K562 (cell line): Measurements from ENCODE around the gene TSHR. TPM values are rescaled to one million over a fixed set of nuclear protein-coding genes. Genes with fewer than 3 reads are reported as not detected.

Experiments used
- ATAC-seq: fragments of 200-7000 bp; cut with Tn5 transposase; 3 replicates; pipeline ENCODE4 v1.9.1; 2020; ENCODE audit warnings: moderate library complexity
- BruUV-seq: library from RNA; stranded (reverse); fragments of 400-500 nt; replicated peaks from 2 replicates; lab custom pipeline; 2021; lab: Mats Ljungman, UMichigan
- CTCF ChIA-PET: fragments of 300-600 bp; formaldehyde crosslinking; extraction: SDS; loops from one replicate; lab custom pipeline; 2021; ENCODE audit warnings: low intra/inter-chr PET ratio; lab: Yijun Ruan, JAX
- POLR2A ChIA-PET: fragments of 300-600, 350-650 bp; sonication (Branson Sonifier 250); formaldehyde crosslinking; extraction: SDS; loops from one replicate; lab custom pipeline; 2021; ENCODE audit warnings: antibody characterized with exemption, inconsistent platforms; lab: Yijun Ruan, JAX
- DNase-seq, 4 experiments: peaks; one replicate each; pipeline versions ENCODE4 v3.0.0 to v3.0.0-alpha.2; 2011 to 2018; ENCODE audit warnings: low spot score in 3 of 4, mixed read lengths in 3 of 4; ENCODE audit errors: extremely low read depth in 1 of 4
- FAIRE-seq: peaks from 2 replicates; lab custom pipeline; 2011; peaks lifted over from hg19 to GRCh38; lab: Jason Lieb, UNC
- H2AFZ ChIP-seq: 2 replicates; pipeline ENCODE4 v1.6.0; 2011; ENCODE audit warnings: low read depth, low read length, control low read depth, inconsistent platforms
- H3K27ac ChIP-seq: fragments of 200-600 bp; 3 replicates; pipeline ENCODE4 v1.8.0; 2011; ENCODE audit warnings: low read depth, mild to moderate bottlenecking, control low read depth, inconsistent platforms, low read length, moderate library complexity, mixed read lengths; ENCODE audit errors: extremely low read depth
- H3K27me3 ChIP-seq, 2 experiments: fragments of 300-600 bp in 1 of 2; 2 replicates in 1 of 2; 3 replicates in 1 of 2; pipeline versions ENCODE4 v1.6.0 to v1.8.0; 2011; ENCODE audit warnings: inconsistent platforms in 2 of 2, low read length in 2 of 2, mild to moderate bottlenecking in 1 of 2, mixed read lengths in 1 of 2, moderate library complexity in 1 of 2; ENCODE audit not compliant: control insufficient read depth in 2 of 2, insufficient read depth in 2 of 2
- H3K36me3 ChIP-seq: fragments of 300-600 bp; 3 replicates; pipeline ENCODE4 v1.8.0; 2011; ENCODE audit warnings: mild to moderate bottlenecking, low read length, inconsistent platforms; ENCODE audit not compliant: control insufficient read depth, insufficient read depth
- H3K4me1 ChIP-seq, 2 experiments: fragments of 200-600 bp in 1 of 2; replicated peaks in 1 of 2; 2 replicates in 1 of 2; 3 replicates in 1 of 2; pipeline versions ENCODE4 v1.5.1 to v1.8.0; 2011; ENCODE audit warnings: inconsistent platforms in 2 of 2, low read length in 2 of 2, mild to moderate bottlenecking in 1 of 2, mixed read lengths in 1 of 2, moderate library complexity in 1 of 2; ENCODE audit not compliant: control insufficient read depth in 2 of 2, insufficient read depth in 2 of 2
- H3K4me2 ChIP-seq: 2 replicates; pipeline ENCODE4 v1.6.1; 2011; ENCODE audit warnings: low read length, control low read depth, inconsistent platforms, mixed read lengths; ENCODE audit not compliant: insufficient read depth
- H3K4me3 ChIP-seq: fragments of 200-600 bp; sonication (generic), shearing (Covaris generic); 2 replicates; pipeline ENCODE4 v1.5.1; 2016; ENCODE audit warnings: control low read depth, inconsistent platforms
- H3K79me2 ChIP-seq: fragments of 200-600 bp; 3 replicates; pipeline ENCODE4 v1.8.0; 2011; ENCODE audit warnings: low read length, inconsistent platforms; ENCODE audit not compliant: control insufficient read depth, insufficient read depth
- H3K9ac ChIP-seq, 2 experiments: 2 replicates each; pipeline versions ENCODE4 v1.6.0 to v1.6.1; 2011; ENCODE audit warnings: low read depth in 2 of 2, low read length in 2 of 2, control low read depth in 1 of 2, inconsistent platforms in 1 of 2, mild to moderate bottlenecking in 1 of 2, mixed read lengths in 1 of 2; ENCODE audit not compliant: insufficient read depth in 1 of 2
- H3K9me1 ChIP-seq: one replicate; pipeline ENCODE4 v1.6.0; 2011; ENCODE audit warnings: inconsistent platforms, mild to moderate bottlenecking, low read length, moderate library complexity; ENCODE audit not compliant: control insufficient read depth, insufficient read depth
- H3K9me3 ChIP-seq: replicated peaks from 2 replicates; pipeline ENCODE4 v1.5.1; 2011; ENCODE audit warnings: low read depth, low read length, inconsistent platforms; ENCODE audit not compliant: control insufficient read depth, insufficient read depth
- H4K20me1 ChIP-seq: replicated peaks from 2 replicates; pipeline ENCODE4 v1.6.1; 2011; ENCODE audit warnings: low read length, inconsistent platforms, mixed read lengths; ENCODE audit not compliant: control insufficient read depth, insufficient read depth
- ATF7 ChIP-seq: fragments of 450-650 bp; IDR thresholded peaks from 2 replicates; pipeline ENCODE4 v1.7.1; 2014; ENCODE audit warnings: mild to moderate bottlenecking, moderate library complexity
- CCNT2 ChIP-seq: IDR thresholded peaks from 2 replicates; pipeline ENCODE4 v1.6.1; 2011; ENCODE audit warnings: borderline replicate concordance, low read depth, mild to moderate bottlenecking, moderate library complexity, mixed read lengths, low read length; ENCODE audit not compliant: insufficient read length; ENCODE audit errors: extremely low read depth
- DIDO1 ChIP-seq: fragments of 450-650 bp; IDR thresholded peaks from 2 replicates; pipeline ENCODE4 v1.6.1; 2016; ENCODE audit warnings: low read depth, missing biosample characterization, missing genetic modification characterization
- NR2C1 ChIP-seq, 2 experiments: fragments of 450-650 bp; IDR thresholded peaks; 2 replicates each; pipeline ENCODE4 v1.6.1; 2017; ENCODE audit warnings: mild to moderate bottlenecking in 2 of 2, antibody characterized with exemption in 1 of 2, inconsistent platforms in 1 of 2, missing compliant biosample characterization in 1 of 2, missing genetic modification characterization in 1 of 2
- PCBP2 ChIP-seq: fragments of 200-400 bp; formaldehyde crosslinking; IDR thresholded peaks from 2 replicates; pipeline ENCODE4 v1.6.1; 2018; ENCODE audit warnings: low read length, low read depth, mild to moderate bottlenecking, moderate library complexity; ENCODE audit not compliant: poor library complexity, severe bottlenecking
- SETDB1 ChIP-seq: IDR thresholded peaks from one replicate; pipeline ENCODE4 v1.6.1; 2012; ENCODE audit warnings: low read length, control low read depth, inconsistent platforms
- SRSF3 ChIP-seq: fragments of 200-400 bp; formaldehyde crosslinking; IDR thresholded peaks from 2 replicates; pipeline ENCODE4 v1.6.1; 2016; ENCODE audit warnings: mild to moderate bottlenecking, low read length, moderate library complexity; ENCODE audit not compliant: insufficient read depth
- TAF1 ChIP-seq: IDR thresholded peaks from 2 replicates; pipeline ENCODE4 v1.6.1; 2011; ENCODE audit warnings: mild to moderate bottlenecking, low read length, moderate library complexity; ENCODE audit not compliant: insufficient read depth, control insufficient read depth, severe bottlenecking; ENCODE audit errors: extremely low read depth
- USF2 ChIP-seq: sonication (generic); formaldehyde crosslinking; IDR thresholded peaks from 2 replicates; pipeline ENCODE4 v1.5.0; 2020; ENCODE audit warnings: missing genetic modification reagents
- ZNF239 ChIP-seq: fragments of 250-450 bp; sonication (Bioruptor Pico); IDR thresholded peaks from 2 replicates; pipeline ENCODE4 v1.4.0; 2020; ENCODE audit warnings: mild to moderate bottlenecking
- ZNF324 ChIP-seq: fragments of 250-450 bp; sonication (Bioruptor Pico); IDR thresholded peaks from 2 replicates; pipeline ENCODE4 v1.4.0; 2020; ENCODE audit warnings: mild to moderate bottlenecking
- ZNF586 ChIP-seq: fragments of 450-650 bp; formaldehyde crosslinking; conservative IDR thresholded peaks from 2 replicates; pipeline ENCODE4 v1.4.0; 2020; ENCODE audit warnings: mild to moderate bottlenecking, moderate library complexity
- ZNF780A ChIP-seq: fragments of 250-450 bp; sonication (Bioruptor Pico); IDR thresholded peaks from 2 replicates; pipeline ENCODE4 v1.5.0; 2021; ENCODE audit warnings: mild to moderate bottlenecking
- WGBS: fragments of 100-300 bp; shearing (Covaris generic); methylation state at CpG from one replicate; pipeline ENCODE4 v1.1.6; 2016; ENCODE audit warnings: low coverage, mixed read lengths; ENCODE audit not compliant: insufficient coverage; ENCODE audit errors: missing lambda C conversion rate; 5-methylcytosine and 5-hydroxymethylcytosine counted together
- in situ Hi-C: fragments of 300-500 bp; cut with MboI; formaldehyde crosslinking; loops from 4 replicates; pipeline ENCODE4 v1.15.0; 2018; ENCODE audit warnings: inconsistent platforms, mixed read lengths
- intact Hi-C: fragments of 100-400 bp; cut with micrococcal nuclease; formaldehyde crosslinking; loops from 2 replicates; pipeline ENCODE4 v1.14.2; 2022
- polyA plus RNA-seq, 8 experiments: library from polyadenylated mRNA; depleted of rRNA in 4 of 8; stranded (reverse) in 5 of 8; unstranded in 3 of 8; fragments of >200 nt; fragmentation: Nextera tagmentation in 2 of 8; fragmentation: Illumina TruSeq in 1 of 8; extraction: Ambion mirVana in 2 of 8; extraction: Trizol in 1 of 8; gene quantifications; 2 replicates each; pipeline versions ENCODE4 v1.2.1 to v1.2.3, GENCODE V29; 2011 to 2014; ENCODE audit warnings: inconsistent platforms in 1 of 8, missing spikeins in 1 of 8
- total RNA-seq, 7 experiments: library from RNA; depleted of rRNA in 6 of 7; stranded (reverse); fragments of >200 nt in 6 of 7; fragmentation: Illumina TruSeq in 2 of 7; extraction: Trizol in 2 of 7; gene quantifications; 2 replicates each; pipeline versions ENCODE4 v1.2.1 to v1.2.3, GENCODE V29; 2011 to 2021; ENCODE audit warnings: low replicate concordance in 1 of 7
- TF ChIP-seq, protein P1 (sequence below): fragments of 450-650 bp; formaldehyde crosslinking; IDR thresholded peaks from 2 replicates; pipeline ENCODE4 v1.4.0; 2020; ENCODE audit warnings: mild to moderate bottlenecking, moderate library complexity
- TF ChIP-seq, protein P2 (sequence below): fragments of 450-650 bp; formaldehyde crosslinking; IDR thresholded peaks from 2 replicates; pipeline ENCODE4 v1.4.0; 2020; ENCODE audit warnings: mild to moderate bottlenecking, moderate library complexity

TSHR gene
- total and polyA plus RNA-seq, 9 of the 15 experiments (the other 6 are each of a cell fraction or from before 2014, with no cell fraction given): 0.01 to 0.10 TPM; not detected in 7

DNA sequence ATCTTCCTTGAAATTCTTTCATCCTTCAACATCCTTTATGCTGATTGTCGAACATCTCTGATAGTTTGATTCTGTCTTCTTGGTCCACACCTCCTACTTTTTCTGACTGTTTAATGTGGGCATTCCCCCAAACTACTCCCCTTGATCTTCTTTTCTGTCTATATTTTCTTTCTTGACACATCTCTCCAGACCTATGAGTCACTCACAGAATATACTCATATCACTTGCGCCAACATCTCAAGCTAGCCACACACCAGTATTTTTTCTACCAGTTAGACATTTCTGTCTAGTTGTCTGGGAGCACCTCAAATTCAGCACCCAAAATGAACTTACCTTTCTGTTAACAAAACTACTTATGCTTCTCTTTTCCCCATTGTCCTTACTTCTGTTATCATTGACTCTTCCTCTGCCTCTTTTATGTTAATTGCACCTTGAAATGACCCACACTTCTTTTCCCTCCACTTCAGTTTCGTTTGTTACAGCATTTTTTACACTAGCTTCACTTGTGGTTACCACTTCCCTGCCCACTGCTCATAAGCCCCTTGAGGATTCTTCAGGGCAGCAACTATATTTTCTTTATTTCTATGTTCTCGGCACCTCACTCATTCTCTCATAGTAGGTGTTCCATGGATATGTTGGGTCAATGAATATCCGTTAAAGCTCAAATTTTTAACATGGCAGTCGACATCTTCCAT is 33.5 kb downstream of the TSHR start (continued):
- TF ChIP-seq, protein P1, sequence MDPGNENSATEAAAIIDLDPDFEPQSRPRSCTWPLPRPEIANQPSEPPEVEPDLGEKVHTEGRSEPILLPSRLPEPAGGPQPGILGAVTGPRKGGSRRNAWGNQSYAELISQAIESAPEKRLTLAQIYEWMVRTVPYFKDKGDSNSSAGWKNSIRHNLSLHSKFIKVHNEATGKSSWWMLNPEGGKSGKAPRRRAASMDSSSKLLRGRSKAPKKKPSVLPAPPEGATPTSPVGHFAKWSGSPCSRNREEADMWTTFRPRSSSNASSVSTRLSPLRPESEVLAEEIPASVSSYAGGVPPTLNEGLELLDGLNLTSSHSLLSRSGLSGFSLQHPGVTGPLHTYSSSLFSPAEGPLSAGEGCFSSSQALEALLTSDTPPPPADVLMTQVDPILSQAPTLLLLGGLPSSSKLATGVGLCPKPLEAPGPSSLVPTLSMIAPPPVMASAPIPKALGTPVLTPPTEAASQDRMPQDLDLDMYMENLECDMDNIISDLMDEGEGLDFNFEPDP (CRISPR knock-in tag): no peak
- no peak for TF ChIP-seq ZNF780A (CRISPR knock-in tag)

DNA sequence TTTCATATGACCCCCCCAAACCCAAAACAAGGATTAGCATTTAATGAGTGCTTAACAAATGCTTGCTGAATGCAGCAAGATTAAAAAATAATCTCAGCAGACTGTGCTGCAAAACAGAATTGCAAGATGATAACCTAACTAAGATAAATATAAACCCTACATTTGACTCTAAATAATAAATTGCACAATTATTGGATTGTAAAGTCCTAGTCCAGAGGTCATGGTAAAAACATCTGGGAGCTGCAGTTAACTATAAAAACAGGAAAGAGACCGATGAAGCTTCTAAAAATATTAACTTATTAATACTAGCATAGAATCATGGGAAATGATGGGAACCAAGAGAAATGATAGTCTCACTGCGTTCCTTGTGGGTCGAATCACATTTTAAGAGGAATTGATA is 37.2 kb downstream of the TSHR start:
- no peak for ATAC-seq
- H3K9me3 ChIP-seq: no peaks in the 10 kb centered on the region
- H3K79me2 ChIP-seq: no peaks in the 10 kb centered on the region
- H3K9ac ChIP-seq: no peak overlapping the region
- no peak for DNase-seq
- in situ Hi-C loops: loop anchor here (25.0 kb wide), 1 partner anchor 470 kb away; no protein-coding TSS in a partner anchor
- 0% methylated on average over 3 of the region's 3 CpGs for WGBS
- no peak overlapping the region for H3K4me3 ChIP-seq
- H3K27me3 ChIP-seq: no peaks in the 10 kb centered on the region
- H3K36me3 ChIP-seq: no peaks in the 10 kb centered on the region
- H2AFZ ChIP-seq: no peak overlapping the region
- intact Hi-C loops: no loop called here
- H3K4me2 ChIP-seq: no peak overlapping the region
- ChIA-PET POLR2A (interaction anchor here (0.8 kb wide), 1 partner anchor 12 kb away, joined by 4 read pairs; no protein-coding TSS in a partner anchor), CTCF (no interaction called here)
- H4K20me1 ChIP-seq: no peaks in the 10 kb centered on the region
- no peak for FAIRE-seq
- no peak overlapping the region for H3K27ac ChIP-seq
- no peaks in the 10 kb centered on the region; a peak in 1 of 5 replicates for H3K4me1 ChIP-seq
- no TSS peak for BruUV-seq
- H3K9me1 ChIP-seq: no peaks in the 10 kb centered on the region
- TF ChIP-seq ZNF324: no peak
- TF ChIP-seq SETDB1: no peak
- no peak for TF ChIP-seq ZNF239
- TF ChIP-seq PCBP2: no peak
- TF ChIP-seq ZNF586 (CRISPR knock-in tag): no peak
- TF ChIP-seq SRSF3: no peak
- TF ChIP-seq USF2 (CRISPR knock-in tag): no peak
- no peak for TF ChIP-seq TAF1
- no peak for TF ChIP-seq CCNT2
- TF ChIP-seq ATF7: no peak
- TF ChIP-seq, protein P2, sequence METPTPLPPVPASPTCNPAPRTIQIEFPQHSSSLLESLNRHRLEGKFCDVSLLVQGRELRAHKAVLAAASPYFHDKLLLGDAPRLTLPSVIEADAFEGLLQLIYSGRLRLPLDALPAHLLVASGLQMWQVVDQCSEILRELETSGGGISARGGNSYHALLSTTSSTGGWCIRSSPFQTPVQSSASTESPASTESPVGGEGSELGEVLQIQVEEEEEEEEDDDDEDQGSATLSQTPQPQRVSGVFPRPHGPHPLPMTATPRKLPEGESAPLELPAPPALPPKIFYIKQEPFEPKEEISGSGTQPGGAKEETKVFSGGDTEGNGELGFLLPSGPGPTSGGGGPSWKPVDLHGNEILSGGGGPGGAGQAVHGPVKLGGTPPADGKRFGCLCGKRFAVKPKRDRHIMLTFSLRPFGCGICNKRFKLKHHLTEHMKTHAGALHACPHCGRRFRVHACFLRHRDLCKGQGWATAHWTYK: no peak
- TF ChIP-seq NR2C1 (IDR thresholded peaks at IDR 0.05): no peak
- TF ChIP-seq NR2C1 (tag; IDR thresholded peaks at IDR 0.05): no peak
- TF ChIP-seq, protein P1 (CRISPR knock-in tag): no peak
- TF ChIP-seq DIDO1 (tag): no peak
